ENCODE data around the gene HNRNPL.
"Not testable (repeated sequence)": the region's sequence is repeated elsewhere in the genome, so short reads cannot be mapped to it uniquely, and the experiment has no call there.

Gene HNRNPL

DNA sequence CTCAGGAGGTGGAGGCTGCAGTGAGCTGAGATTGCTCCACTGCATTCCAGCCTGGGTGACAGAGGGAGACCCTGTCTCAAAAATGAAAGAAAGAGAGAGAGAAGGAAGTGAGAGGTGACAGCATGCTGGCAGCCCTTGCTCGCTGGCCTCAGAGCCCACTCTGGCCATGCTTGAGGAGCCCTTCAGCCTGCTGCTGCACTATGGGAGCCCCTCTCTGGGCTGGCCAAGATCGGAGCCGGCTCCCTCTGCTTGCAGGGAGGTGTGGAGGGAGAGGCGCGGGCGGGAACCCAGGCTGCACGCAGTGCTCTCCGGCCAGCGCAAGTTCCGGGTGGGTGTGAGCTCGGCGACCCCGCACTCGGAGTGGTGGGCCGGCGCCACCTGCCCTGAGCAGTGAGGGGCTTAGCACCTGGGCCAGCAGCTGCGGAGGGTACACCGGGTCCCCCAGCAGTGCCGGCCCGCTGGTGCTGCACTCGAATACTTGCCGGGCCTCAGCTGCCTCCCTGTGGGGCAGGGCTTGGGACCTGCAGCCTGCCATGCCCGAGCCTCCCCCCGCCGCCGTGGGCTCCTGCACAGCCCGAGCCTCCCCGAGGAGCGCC is 28.5 kb downstream of the HNRNPL start:
- not testable (repeated sequence) for DNase-seq

DNA sequence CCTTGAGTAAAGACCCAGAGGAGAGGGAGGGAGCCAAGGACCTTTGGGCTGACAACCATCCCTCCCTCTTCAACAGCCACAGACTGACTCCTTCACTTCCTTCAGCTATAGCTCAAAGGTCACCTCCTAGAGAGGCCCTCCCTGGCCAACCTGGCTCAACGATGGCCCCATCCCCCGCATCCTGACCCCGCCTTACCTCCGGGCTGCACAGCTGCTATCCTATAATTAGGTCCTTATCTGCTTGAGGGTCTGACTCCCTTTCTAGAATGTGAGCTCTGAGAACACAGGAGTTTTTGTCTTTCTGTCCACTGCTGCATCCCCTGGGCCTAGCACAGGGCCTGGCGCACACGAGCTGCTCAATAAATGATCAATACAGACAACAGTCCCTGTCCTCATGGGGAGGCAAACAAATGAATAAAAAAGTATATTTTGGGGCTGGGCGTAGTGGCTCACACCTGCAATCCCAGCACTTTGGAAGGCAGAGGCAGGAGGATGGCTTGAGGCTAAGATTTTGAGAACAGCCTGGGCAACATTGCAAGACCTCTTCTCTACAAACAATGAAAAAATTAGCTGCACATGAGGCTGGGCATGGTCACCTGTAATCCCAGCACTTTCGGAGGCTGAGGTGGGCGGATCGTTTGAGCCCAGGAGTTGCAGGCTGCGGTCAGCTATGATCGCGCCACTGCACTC is 30.4 kb downstream of the HNRNPL start:
- DNase-seq: no peak

GRCh38 chr19:38817081-38817480 is 32.7 kb downstream of the HNRNPL start:
- DNase-seq: no peak

DNA sequence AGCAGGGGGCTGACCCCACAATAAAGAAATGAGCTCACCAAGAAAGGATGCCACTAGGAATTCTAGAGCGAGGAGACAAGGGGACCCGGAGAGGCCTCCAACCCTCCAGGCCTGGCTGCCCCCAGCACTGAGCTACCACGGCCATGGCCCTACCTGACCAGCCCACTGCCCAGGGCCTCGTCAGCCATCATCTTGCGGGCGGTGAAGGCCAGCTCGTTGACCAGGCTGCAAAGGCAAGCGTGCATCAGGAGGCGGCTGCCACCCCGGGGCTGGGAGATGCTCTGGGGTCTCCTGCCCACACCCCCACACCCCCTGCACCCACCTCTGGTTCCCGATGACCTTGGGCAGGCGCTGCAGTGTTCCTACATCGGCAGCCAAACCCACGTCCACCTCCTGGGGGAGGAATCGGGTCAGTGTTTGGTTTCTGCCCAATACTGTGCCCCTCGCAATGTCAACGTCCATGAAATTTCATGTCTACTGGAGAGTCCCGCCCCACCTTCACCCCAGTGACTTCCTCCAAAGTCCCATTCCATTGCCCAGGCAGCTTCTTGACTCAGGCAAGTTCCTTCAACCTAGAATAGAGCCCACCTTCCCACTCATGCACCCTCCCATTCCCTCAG is 33.5 kb downstream of the HNRNPL start:
- no peak for DNase-seq

DNA sequence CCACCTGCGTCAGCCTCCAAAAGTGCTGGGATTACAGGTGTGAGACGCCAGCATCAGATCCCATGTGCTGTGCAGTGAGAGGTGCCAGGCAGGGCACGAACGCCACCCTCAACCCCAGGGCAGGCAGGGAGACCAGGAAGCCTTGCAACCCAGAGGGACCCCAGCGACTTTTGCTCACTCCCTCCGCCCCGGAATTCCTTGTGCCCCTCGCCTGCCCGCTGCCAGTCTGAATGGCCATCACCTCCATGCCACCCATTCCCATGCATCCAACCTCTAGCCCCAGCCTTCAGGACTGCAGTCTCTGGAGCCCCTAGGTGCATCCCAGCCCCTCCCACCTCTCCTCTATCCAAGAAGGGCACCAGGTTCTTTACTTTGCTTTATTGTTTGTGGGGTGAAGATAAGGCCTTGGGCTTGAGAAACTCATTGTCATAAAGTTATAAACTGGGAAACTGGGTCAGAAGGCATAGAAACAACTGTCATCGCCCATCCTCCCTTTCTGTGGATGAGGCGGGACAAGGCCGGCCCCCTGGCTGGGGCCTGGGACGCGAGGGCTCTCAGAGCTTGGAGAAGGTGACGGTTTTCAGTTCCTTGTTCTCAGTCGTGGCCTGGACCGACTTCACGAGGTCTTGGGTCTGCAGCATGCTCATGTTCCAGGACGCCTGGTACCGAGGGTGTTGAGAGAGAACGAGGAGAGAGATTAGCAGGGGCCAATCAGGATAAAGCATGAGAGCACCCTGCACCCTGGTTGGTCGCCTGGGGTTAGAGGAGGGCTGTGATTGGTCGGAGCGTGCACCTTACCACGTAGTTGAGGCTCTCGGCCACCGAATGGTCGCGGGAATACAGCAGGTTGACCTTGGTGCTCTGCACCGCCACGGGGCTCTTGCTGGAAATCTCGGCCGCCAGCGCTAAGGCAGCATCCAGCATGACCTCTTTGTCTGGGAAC is 34.5 kb downstream of the HNRNPL start:
- no peak for DNase-seq

DNA sequence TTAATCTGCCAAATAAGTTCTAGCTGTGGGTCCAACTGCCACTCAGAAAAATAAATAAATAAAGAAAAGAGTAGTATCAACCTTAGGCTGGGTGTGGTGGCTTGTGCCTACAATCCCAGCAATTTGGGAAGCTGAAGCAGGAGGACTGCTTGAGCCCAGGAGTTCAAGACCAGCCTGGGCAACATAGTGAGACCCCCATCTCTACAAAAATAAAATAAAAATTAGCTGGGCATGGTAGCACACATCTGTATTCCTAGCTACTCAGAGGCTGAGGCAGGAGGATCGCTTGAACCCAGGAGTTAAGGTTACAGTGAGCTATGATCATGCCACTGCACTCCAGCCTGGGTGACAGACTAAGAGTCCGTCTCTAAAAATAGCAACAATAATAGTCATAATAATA is 35.9 kb downstream of the HNRNPL start:
- not testable (repeated sequence) for DNase-seq

GRCh38 chr19:38813323-38813722 is 36.5 kb downstream of the HNRNPL start:
- DNase-seq: no peak

DNA sequence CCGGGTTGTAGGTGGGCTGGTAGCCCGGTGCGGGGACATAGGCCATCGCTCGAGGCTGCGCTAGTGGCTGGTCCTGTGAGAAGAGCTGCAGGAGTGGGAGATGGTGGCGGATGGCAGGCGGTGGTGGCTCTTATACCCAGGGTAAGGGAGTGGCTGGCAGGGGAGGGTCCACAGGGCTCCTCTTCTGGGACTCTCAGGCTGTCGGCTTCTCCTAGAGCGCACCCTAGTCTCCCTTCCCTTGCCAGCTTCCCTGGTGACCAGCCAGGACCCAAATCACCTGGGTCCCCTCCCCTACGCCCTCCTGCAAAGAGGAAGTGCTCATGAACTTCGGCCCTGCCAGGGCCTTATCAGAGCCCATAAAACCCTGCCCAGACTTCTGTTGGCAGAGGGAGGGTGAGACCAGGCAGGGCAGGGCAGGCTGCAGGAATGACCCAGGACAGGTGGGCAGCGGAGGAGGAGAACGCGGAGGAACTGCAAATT is 36.9 kb downstream of the HNRNPL start, which contains the start of gene LGALS4:
LGALS4 (minus strand) TSS at position 105 of the 480 bp plus-strand sequence; CDS start at position 46, 59 bp downstream.
- no peak for DNase-seq

DNA sequence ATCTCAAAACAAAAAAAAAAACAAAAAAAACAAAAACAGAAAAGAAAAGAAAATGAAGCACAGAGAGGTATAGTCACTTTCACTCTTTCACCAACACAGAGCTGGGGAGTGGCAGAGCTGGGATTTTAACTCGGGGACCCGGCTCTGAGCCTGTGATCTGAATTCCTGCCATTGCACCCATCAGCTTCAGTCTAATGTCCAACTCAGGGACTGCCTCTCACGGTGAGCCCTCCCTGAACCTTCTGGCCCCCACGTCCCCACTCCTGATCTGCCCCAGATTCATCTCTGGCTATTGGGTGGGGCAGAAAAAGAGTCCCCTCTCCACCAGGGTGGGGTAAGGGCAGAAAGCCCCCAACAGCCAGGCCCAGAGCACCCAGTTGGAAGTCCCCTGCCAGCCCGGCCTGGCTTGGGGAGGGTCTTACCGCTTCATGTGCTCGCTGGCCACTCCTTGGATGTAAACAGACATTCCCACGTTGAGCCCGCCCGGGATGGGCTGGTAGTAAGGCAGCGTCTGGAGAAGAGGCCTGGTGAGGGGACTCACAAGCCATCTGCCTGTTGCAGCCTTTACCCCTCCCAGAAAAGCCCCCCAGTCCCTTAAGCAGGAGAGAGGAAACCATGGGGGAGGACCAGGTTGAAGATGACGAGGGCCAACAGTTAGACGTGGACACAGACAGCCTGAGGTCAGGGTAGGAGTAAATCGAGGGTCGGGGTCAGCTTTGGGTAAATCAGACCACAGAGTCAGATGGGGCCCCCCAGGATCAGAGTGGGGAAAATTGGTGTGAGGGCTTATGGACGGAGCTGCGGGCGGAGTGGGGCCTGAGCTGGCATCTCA is 37.6 kb downstream of the HNRNPL start:
- no peak for DNase-seq

DNA sequence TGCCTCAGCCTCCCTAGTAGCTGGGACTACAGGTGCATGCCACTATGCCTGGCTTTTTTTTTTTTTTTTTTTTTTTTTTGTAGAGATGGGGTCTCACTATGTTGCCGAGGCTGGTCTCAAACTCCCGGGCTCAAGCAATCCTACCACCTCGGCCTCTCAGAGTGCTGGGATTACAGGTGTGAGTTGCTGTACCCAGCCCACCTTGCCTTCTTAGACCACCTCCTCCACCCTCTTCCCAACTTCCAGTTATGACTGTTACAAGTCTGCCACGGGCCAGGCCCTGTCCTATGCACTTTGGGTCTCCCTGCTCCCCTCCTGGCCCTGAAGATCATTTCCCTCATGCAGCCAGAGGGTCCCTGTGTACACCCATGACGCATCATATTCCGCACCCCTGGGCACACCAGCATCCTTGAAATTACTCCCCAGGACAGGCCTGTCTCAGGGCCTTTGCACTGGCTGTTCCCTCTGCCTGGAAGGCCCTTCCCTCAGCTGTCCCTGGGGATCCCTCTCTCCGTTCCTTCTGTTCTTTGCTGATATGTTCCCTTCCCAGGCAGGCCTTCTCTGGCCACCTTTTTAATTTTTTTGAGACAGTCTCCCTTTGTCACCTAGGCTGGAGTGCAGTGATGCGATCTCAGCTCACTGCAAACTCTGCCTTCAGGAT is 40.1 kb downstream of the HNRNPL start:
- no peak for DNase-seq

GRCh38 chr19:38808741-38809140 is 41.0 kb downstream of the HNRNPL start:
- no peak for DNase-seq

- DNase-seq: not testable (repeated sequence)
These were observed 42.2 kb downstream of the HNRNPL start for GRCh38 chr19:38807374-38808098.

DNA sequence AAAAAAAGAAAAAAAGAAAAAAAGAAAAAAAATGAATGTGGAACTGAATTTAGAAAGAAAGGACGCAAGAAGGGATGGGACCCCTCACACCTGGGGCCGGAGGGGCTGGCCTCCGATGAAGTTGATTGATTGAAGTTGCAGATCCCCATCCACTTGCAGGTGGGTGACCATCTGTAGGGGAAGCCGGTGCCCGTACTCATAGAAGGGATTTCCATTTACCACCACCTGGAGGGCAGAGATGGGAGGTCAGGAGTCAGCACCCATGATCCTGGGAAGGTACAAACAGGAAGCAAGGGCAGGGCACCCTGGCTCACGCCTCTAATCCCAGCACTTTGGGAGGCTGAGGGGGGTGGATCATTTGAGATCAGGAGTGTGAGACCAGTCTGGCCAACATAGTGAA is 43.4 kb downstream of the HNRNPL start:
- DNase-seq: no peak

DNA sequence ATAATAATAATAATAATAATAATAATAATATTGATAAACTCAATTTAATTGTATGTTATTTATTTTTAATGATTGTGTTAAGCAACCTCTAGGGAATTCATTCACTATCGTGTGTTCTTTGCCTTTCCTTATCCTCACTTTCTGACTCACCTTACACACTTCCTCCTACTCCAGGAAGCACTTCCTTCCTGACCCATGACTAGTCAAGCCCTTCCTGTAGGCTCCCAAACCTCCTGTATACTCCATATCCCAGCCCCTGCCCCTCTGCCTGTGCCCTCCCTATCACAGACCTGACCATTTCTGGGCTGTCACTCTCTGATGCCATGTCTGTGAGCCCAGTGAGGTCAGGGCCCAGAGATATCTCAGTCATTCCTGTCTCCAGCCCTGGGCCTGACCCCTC is 44.6 kb downstream of the HNRNPL start:
- no peak for DNase-seq

- DNase-seq: no peak
These were observed 46.2 kb downstream of the HNRNPL start for GRCh38 chr19:38803543-38803942.

DNA sequence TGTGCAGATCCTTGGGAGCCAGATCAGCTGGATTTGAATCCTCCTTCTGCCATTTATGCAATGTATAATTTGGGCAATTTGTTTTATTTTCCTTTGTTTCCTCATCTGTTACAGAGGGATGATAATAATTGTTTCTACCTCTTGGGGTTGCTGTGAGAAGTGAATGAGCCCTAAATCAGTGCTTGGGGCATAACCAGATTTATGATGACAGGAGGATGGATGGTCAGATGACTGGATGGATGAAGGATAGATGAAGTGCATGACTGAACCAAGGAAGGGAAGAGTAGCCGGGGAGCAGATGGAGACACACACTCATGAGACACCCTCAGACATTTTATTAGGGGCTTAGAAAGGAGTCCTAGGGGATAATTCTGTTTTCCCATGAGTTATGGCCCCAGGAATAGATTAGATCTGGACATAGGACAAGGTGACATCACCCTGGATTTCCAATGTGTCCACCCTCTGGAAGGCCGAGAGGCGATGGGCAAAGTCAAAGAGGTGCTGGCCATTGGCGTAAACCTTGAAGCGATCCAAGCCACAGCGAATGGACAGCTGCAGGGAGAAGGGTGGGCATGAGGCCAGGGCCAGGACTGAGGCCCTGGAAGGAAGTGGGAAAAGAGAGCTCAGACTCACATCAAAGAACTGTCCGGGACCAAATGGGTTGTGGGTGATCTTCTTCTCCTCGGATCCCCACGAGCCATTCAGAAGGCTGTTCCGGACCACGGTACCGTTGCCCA is 48.3 kb downstream of the HNRNPL start:
- no peak for DNase-seq

DNA sequence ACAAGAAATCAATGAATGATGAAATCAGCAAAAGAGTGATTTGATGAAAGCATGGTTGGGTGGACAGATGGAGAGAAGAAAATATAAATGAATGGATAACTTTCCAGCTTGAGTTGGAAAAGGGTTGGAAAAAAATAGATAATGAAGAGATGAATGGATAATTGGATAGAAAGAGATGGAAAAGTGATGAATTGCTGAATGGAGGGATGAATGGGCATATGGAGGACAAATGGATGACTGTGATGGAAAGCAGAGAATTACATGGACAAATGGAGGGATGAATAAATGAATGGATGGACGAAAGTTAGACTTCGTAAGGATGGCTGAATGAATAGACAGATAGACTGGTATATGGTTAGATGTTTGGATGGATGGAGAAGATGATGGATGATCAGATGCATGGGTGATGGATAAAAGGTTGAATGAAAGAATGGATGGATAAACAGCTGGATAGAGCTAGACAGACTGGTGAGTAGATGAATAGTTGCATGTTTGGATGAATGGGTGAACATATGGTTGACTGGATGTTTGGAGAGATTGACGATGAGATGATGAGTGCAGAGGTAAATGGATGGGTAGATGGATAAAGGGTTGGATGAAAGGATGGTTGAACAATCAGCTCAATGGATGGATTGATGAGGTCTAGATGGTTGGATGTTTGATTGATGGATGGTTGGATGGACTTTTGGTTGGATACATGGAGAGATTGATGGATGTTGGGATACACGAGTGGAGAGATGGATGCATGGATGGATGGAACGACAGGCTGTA is 49.0 kb downstream of the HNRNPL start:
- DNase-seq: no peak

GRCh38 chr19:38799104-38799503 is 50.7 kb downstream of the HNRNPL start:
- no peak for DNase-seq

DNA sequence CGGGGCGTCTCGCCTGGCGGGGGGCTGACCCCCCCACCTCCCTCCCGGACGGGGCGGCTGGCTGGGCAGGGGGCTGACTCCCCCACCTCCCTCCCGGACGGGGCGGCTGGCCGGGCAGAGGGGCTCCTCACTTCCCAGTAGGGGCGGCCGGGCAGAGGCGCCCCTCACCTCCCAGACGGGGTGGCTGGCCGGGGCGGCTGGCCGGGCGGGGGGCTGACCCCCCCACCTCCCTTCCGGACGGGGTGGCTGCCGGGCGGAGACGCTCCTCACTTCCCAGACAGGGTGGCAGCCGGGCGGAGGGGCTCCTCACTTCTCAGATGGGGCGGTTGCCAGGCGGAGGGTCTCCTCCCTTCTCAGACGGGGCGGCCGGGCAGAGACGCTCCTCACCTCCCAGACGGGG is 52.0 kb downstream of the HNRNPL start:
- DNase-seq: not testable (repeated sequence)

All from stimulated activated CD4-positive, alpha-beta T cell treated with anti-CD3 and anti-CD28 coated beads, Interleukin-4, amount 100 ng/mL, for 4 hours (primary cell).